Activated CD8-positive, alpha-beta memory T cell treated with anti-CD3 and anti-CD28 coated beads for 36 hours (primary cell): ENCODE data around the gene ABI3. TPM values are rescaled to one million over a fixed set of nuclear protein-coding genes. Genes with fewer than 3 reads are reported as not detected.
"Not testable (repeated sequence)": the region's sequence is repeated elsewhere in the genome, so short reads cannot be mapped to it uniquely, and the experiment has no call there.

Experiments
- CTCF ChIA-PET: fragments of 350-600 bp; sonication (Branson Sonifier 250); formaldehyde crosslinking; loops from one replicate; lab custom pipeline; 2021; ENCODE audit warnings: antibody characterized with exemption; lab: Charles Lee
- POLR2A ChIA-PET: fragments of 350-600 bp; sonication (Branson Sonifier 250); formaldehyde crosslinking; loops from one replicate; lab custom pipeline; 2021; ENCODE audit warnings: antibody characterized with exemption; lab: Charles Lee
- total RNA-seq, 2 experiments: library from RNA; stranded (reverse); gene quantifications; one replicate each; pipeline ENCODE4 v1.2.3, GENCODE V29; 2021

ABI3 gene
- total RNA-seq, 2 experiments from 2014 or later: 49.7 to 52.0 TPM

DNA sequence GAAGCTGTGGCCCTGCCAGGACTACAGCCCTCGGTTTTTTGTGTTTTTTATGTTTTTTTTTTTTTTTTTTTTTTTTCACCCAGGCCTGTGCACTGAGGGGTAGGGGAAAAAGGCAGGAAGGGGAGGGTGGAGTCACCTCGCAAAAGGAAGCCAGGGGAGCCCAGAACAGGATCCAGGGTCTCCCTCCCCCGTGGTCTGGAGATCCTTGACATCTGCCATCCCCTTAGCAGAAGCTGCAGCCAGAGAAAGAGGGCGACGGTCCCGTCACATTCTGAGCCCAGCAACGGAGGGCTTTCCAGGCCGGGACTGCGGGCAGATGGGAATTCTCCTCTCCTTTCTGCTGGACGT, 49.1 kb downstream of the ABI3 start:
- ChIA-PET CTCF (no interaction called here), POLR2A (interaction anchor here (0.6 to 0.7 kb wide), 4 partner anchors 81 to 302 kb away, joined by 3 to 7 read pairs (median 4); partner anchors contain the start of gene PHB1)

DNA sequence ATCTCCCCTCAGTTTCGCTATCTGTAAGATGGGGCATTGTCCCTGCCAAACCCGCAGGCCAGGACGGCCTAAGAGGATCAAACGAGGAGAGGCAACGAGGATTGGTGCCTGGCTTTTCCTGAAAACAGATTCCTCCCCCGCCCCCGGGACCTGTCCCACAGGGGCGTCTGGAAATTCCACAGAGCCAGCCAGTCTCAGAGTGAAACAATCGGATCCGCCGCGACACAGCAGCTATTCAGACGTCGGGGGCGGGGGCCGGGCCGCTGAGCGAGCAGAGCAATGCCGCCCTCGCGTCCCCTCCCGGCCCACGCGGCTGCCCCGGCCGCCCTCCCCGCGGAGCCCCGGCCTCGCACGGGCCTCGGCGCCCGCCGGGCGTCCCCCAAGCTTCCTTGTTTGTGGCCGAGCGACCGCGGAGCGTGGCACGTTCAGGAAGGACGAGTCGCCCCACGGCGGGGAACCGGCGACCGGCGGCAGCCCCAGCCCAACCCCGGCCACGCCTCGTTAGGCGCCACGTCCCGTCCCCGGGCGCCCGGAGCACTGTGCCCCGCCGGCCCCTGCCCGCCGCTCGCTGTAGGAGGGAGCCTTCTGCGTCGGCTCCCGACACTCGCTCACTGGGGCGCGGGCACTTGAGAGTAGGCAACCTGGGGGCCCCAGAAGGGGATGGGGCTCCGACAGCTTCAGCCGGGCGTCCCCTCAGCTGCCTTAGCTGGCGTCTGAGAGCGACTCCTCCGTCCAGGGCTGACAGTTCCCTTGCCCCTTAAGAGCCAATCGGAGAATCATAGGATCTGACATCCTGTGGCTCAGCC, 49.7 kb downstream of the ABI3 start:
- ChIA-PET CTCF (interaction anchor here (0.7 to 1.1 kb wide), 2 partner anchors 175 to 371 kb away, joined by 3 read pairs; no protein-coding TSS in a partner anchor), POLR2A (interaction anchor here (0.5 to 1.0 kb wide), 4 partner anchors 28 to 448 kb away, joined by 3 to 9 read pairs (median 4); partner anchors contain the start of genes PHB1 and SLC35B1)

DNA sequence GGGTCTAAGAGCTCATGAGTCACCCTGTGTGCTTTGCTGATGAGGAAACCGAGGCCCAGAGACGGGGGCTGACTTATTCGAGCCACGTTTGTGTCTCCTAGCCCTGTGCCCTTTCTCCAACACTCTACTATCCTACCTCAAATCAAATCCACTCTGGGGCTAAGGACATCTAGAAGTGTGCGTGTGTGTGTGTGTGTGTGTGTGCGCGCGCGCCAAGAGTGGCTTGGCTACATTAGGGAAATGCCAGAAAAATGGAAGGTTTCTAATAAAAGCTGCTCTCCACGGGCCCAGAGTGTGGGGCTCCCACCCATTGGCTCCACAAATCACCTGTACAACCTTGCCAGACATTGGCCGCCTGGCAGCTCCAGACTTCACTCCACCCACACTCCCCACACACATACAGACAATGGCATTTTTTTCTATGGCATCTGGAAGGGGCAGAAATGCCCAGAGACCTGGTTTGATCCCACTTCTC, 50.3 kb downstream of the ABI3 start:
- POLR2A ChIA-PET: interaction anchor here (0.5 to 1.0 kb wide), 3 partner anchors 28 to 447 kb away, joined by 3 to 9 read pairs (median 3); partner anchors contain the start of gene SLC35B1
- CTCF ChIA-PET: interaction anchor here (0.7 to 1.1 kb wide), 2 partner anchors 174 to 371 kb away, joined by 3 read pairs; no protein-coding TSS in a partner anchor

DNA sequence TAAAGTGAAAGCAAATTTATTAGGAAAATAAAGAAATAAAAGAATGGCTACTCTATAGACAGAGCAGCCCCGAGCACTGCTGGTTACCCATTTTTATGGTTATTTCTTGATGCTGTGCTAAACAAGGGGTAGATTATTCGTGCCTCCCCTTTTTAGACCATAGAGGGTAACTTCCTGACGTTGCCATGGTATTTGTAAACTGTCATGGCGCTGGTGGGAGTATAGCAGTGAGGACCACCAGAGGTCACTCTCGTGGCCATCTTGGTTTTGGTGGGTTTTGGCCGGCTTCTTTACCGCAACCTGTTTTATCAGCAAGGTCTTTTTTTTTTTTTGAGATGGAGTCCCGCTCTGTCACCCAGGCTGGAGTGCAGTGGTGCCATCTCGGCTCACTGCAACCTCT, 51.0 kb downstream of the ABI3 start:
- CTCF ChIA-PET: not testable (repeated sequence)
- POLR2A ChIA-PET: interaction anchor here (0.6 kb wide), 1 partner anchor 30 kb away, joined by 3 read pairs; no protein-coding TSS in a partner anchor

DNA sequence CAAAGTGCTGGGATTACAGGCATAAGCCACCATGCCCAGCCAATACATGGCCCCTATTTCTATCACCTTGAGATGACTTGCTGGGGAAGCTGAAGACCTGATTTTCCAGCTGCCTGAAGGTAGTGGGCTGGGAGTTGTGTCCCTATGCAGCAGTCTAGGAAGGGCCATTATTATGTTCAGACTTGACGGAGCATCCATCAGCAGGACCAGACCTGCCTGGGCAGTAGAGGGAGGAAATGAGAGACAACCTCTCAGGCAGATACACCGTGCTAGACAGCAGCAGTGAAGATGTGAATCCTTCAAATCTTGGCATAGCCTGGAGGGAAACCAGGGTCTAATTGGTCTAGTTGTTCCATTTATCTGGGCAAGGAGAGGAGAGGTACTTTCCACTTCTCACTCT, 55.7 kb downstream of the ABI3 start:
- ChIA-PET POLR2A (no interaction called here), CTCF (no interaction called here)

DNA sequence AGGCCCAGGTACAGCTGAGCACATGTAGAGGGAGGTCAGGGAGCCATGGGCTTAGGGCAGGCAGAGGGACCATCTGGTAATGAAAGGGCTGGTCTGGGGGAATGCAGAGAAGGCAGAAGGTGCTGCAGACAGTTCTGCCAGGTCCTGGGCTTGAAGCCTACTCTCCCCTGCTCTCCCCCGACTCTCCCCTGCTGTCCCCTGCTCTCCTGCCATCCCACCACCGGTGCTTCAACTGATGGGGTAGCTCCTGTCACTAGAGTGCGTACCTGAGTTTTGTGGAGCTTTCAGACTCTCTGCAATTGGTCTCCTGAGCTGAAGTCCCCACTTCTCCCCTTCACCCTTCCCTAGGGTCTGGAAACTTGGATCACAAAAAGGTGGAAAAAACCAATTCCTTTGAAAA, 57.4 kb downstream of the ABI3 start:
- ChIA-PET CTCF (no interaction called here), POLR2A (no interaction called here)

DNA sequence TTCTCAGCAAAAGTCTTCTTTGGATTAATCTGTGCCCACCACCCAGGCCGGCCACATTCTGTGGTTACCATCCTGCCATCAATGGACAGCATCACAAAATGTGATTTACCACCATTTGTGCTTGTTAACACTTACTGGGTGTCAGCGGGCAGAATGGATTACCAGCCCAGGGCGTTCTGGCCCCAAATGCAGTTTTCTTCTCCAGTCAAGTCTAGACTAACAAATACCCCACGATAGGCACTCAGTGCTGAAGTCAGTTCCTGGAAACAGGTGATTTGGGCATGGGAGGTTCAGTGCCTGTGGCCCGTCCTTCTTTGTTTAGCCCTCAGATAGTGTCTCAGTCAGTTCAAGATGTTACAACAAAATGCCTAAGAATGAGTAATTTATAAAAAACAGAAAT, 58.8 kb downstream of the ABI3 start:
- ChIA-PET CTCF (interaction anchor here (0.5 kb wide), 1 partner anchor 165 kb away, joined by 3 read pairs; no protein-coding TSS in a partner anchor), POLR2A (no interaction called here)

Other genes with a start within 250 kb of the ABI3 start
- gene GIP, start 242.1 kb upstream of the ABI3 start, total RNA-seq: not detected
- gene IGF2BP1, start 213.3 kb upstream of the ABI3 start, total RNA-seq: under 1 TPM; 0.40 to 0.59 TPM
- gene B4GALNT2, start 77.9 kb upstream of the ABI3 start, total RNA-seq: not detected
- gene GNGT2, start 133 bp upstream of the ABI3 start, total RNA-seq: 10 to 100 TPM; 25.7 to 26.2 TPM
- not detected for gene PHOSPHO1, start 20.1 kb downstream of the ABI3 start, total RNA-seq
- gene ZNF652, start 151.5 kb downstream of the ABI3 start, total RNA-seq: 1 to 10 TPM; 5.6 to 6.5 TPM
- gene PHB1, start 204.2 kb downstream of the ABI3 start, total RNA-seq: 100 to 1,000 TPM; 481 to 482 TPM